GM21737 (cell line): ENCODE measurements around the gene YEATS2.

Experiments used
- ATAC-seq: cut with Tn5 transposase; IDR thresholded peaks from one replicate; pipeline ENCODE4 v1.9.1; 2021; ENCODE audit warnings: mild to moderate bottlenecking, moderate library complexity; ENCODE audit not compliant: unreplicated experiment

Gene YEATS2

GRCh38 chr3:183828538-183828870, 130.9 kb downstream of the YEATS2 start:
- no peak for ATAC-seq

DNA sequence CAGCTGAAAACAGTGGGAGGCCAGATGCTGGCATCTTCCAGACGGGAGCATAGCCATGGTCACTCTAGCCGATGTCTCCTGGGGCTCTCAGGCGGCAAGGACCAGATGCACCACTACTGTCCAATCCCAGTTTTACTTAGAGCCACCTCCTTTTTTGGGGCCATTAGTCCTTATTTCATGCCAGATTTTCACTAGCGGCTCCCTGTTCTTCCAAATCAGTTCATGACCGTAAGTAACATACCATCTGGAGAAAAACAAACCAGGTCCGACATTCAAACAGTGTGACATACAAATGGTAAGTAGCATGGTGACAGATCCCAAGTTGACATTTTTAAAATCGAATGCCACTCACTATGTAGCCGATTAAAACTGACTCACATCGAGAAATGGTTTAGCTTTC, 131.9 kb downstream of the YEATS2 start:
- ATAC-seq, result no peak

- ATAC-seq, result no peak
Observed at GRCh38 chr3:183830187-183830586, 132.6 kb downstream of the YEATS2 start.

- ATAC-seq, result no peak
Observed at GRCh38 chr3:183833516-183833915, 135.9 kb downstream of the YEATS2 start.

DNA sequence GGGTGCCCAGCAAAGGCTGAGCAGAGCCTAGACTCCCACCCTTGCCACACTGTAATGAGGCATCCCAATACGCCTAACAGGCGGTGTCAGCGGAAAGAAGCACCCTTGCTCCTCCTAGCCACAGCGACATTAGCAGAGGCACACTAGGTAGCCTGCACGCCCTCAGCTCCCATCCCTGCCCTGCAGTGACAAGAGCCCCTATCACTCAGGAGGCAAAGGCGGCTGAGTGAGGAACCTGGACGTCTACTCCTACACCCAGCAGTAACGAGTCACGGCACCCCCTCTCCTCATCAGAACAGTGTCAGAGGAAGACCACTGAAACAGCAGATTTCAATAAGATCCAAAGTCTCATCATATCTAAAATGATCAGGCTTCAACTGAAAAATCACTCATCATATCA, 139.8 kb downstream of the YEATS2 start:
- no peak for ATAC-seq

DNA sequence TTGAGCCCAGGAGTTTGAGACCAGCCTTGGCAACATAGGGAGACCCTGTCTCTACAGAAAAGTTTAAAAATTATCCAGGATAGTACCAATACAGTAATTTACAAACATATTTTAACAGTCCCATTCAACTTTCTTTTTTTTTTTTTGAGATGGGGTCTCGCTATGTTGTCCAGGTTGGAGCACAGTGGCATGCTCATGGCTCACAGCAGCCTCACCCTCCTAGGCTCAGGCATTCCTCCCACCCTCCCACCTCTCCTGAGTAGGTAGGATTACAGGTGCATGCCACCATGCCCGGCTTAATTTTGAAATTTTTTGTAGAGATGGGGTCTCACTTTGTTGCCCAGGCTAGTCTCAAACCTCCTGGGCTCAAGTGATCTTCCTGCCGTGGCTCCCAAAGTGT, 140.3 kb downstream of the YEATS2 start:
- no peak for ATAC-seq

GRCh38 chr3:183839751-183840150, 142.2 kb downstream of the YEATS2 start:
- ATAC-seq, result no peak

GRCh38 chr3:183844606-183845005, 147.0 kb downstream of the YEATS2 start:
- ATAC-seq, result no peak

DNA sequence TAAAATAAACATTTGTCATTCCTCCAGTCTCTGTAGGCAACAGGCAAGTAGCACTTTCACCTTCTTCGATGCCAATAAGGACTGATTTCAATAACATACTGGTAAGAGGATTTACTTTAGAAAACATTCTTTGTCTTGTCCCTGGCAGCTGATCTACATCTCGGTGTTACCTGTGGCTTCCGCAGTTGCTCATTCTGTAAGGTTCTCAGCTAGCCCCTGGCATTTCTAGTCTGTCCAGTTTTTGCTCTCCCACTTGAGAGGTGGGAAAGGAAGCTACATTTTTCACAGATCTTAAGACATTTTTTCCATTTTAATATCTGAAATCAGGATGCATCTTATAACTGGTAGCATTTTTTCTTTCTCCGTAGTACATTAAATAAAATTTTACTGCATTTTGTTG, 147.5 kb downstream of the YEATS2 start:
- ATAC-seq, result no peak

DNA sequence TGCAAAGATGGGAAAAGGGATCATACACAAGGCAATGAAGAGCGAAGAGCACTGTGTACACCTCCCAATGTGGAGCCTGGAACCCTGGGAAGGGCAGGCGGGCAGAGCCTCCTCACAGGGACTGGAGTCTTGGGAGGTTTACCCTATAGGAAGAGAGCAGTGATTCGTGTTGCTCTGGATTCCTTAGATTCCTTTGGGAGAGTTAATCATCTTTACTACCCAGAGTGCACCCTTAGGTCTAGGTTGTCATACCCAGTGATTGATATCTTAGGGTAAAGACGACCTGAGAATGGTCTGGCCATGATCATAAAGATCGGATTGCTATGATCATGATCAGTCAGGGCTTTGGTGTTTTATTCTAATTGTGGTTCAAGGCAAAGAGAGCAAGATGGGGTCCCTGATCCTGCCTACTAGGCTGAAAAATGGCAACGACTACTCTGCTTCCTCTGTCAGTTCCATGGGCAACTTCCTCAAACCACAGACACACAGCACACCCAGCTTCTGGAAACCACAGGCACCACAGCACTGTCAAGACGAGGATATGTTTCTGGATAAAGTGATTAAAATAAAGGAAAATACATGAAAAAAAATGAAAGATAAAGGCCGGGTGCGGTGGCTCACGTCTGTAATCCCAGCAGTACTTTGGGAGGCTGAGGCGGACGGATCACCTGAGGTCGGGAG, 148.2 kb downstream of the YEATS2 start:
- no peak for ATAC-seq

GRCh38 chr3:183854318-183855035, 156.9 kb downstream of the YEATS2 start:
- no peak for ATAC-seq

DNA sequence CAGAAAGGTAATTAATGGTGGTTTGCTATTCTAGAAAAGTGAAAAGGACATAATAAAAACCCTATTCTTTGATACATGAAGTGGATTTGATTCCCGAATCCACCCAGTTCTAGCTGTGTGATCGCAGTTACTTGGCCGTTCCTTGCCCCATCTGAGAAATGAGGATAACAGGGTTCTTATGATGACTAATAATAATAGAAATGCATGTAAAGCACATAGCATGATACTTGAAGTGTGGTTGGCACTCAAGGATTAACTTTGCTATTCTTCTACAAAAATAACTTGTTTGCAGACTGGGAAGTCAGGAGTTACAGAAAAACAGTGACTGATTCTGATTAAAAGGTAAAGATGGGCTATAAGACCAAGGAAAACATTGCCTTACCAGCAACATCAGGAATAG, 160.3 kb downstream of the YEATS2 start:
- ATAC-seq, result no peak
